PC-3 (cell line): Measurements from ENCODE around the gene AREL1. TPM values are rescaled to one million over a fixed set of nuclear protein-coding genes. Genes with fewer than 3 reads are reported as not detected.

Experiments
- ATAC-seq: fragments of 200-7000 bp; cut with Tn5 transposase; 2 replicates; pipeline ENCODE4 v1.9.1; 2020; ENCODE audit warnings: mild to moderate bottlenecking, moderate library complexity
- BruUV-seq: library from RNA; stranded (reverse); fragments of 400-500 nt; replicated peaks from 2 replicates; lab custom pipeline; 2021; lab: Mats Ljungman, UMichigan
- CTCF ChIA-PET: fragments of 300-600 bp; sonication (Branson Sonifier 250); formaldehyde crosslinking; loops from one replicate; lab custom pipeline; 2022; ENCODE audit warnings: antibody characterized with exemption; lab: Charles Lee
- POLR2A ChIA-PET: fragments of 300-600 bp; sonication (Branson Sonifier 250); formaldehyde crosslinking; loops from one replicate; lab custom pipeline; 2022; ENCODE audit warnings: antibody characterized with exemption; ENCODE audit not compliant: unreplicated experiment; lab: Charles Lee
- DNase-seq: peaks from one replicate; pipeline ENCODE4 v3.0.0-alpha.2; 2015
- H2AFZ ChIP-seq: fragments of 300-600 bp; sonication (generic); 2 replicates; pipeline ENCODE4 v1.6.0; 2016; ENCODE audit warnings: antibody characterized with exemption, low read length
- H3F3A ChIP-seq: fragments of 300-600 bp; sonication (generic); one replicate; pipeline ENCODE4 v1.6.0; 2017; ENCODE audit warnings: antibody characterized with exemption, low read length, control low read depth, mild to moderate bottlenecking; ENCODE audit not compliant: unreplicated experiment
- H3K27ac ChIP-seq: fragments of 300-600 bp; sonication (generic); 2 replicates; pipeline ENCODE4 v1.5.1; 2016; ENCODE audit warnings: mild to moderate bottlenecking, low read length
- H3K27me3 ChIP-seq: fragments of 300-600 bp; sonication (generic); 2 replicates; pipeline ENCODE4 v1.6.1; 2016; ENCODE audit warnings: low read length, mixed read lengths
- H3K36me3 ChIP-seq: fragments of 300-600 bp; sonication (generic); 2 replicates; pipeline ENCODE4 v1.6.1; 2016; ENCODE audit warnings: low read depth, mixed run types, low read length, mixed read lengths
- H3K4me1 ChIP-seq: fragments of 300-600 bp; sonication (generic); 2 replicates; pipeline ENCODE4 v1.5.1; 2016; ENCODE audit warnings: low read length; ENCODE audit not compliant: insufficient read depth
- H3K4me2 ChIP-seq: fragments of 300-600 bp; sonication (generic); 2 replicates; pipeline ENCODE4 v1.6.0; 2016; ENCODE audit warnings: low read length
- H3K4me3 ChIP-seq: fragments of 300-600 bp; sonication (generic); 2 replicates; pipeline ENCODE4 v1.5.1; 2016; ENCODE audit warnings: mild to moderate bottlenecking, low read length, mixed read lengths
- H3K79me2 ChIP-seq: fragments of 300-600 bp; sonication (generic); 2 replicates; pipeline ENCODE4 v1.6.1; 2017; ENCODE audit warnings: low read length, mixed read lengths
- H3K9ac ChIP-seq: fragments of 300-600 bp; sonication (generic); 2 replicates; pipeline ENCODE4 v1.6.0; 2016; ENCODE audit warnings: mild to moderate bottlenecking, low read length
- H3K9me2 ChIP-seq: fragments of 300-600 bp; sonication (generic); replicated peaks from 2 replicates; pipeline ENCODE4 v1.6.1; 2016; ENCODE audit warnings: mixed run types, low read length, mixed read lengths
- H3K9me3 ChIP-seq: fragments of 300-600 bp; sonication (generic); 2 replicates; pipeline ENCODE4 v1.6.1; 2016; ENCODE audit warnings: low read length, mixed read lengths
- H4K20me1 ChIP-seq: fragments of 300-600 bp; sonication (generic); 2 replicates; pipeline ENCODE4 v1.6.1; 2016; ENCODE audit warnings: low read length, mixed read lengths
- EZH2 ChIP-seq: fragments of 300-600 bp; sonication (generic); IDR thresholded peaks from one replicate; pipeline ENCODE4 v1.6.1; 2017; ENCODE audit warnings: antibody characterized with exemption, mild to moderate bottlenecking, low read length; ENCODE audit not compliant: unreplicated experiment
- EZH2phosphoT487 ChIP-seq: fragments of 300-600 bp; sonication (generic); IDR thresholded peaks from 2 replicates; pipeline ENCODE4 v1.6.1; 2018; ENCODE audit warnings: mild to moderate bottlenecking, antibody characterized with exemption, low read length, borderline replicate concordance
- intact Hi-C: fragments of 100-400 bp; cut with micrococcal nuclease; formaldehyde crosslinking; loops from 2 replicates; pipeline ENCODE4 v1.9.0; 2023
- total RNA-seq: library from RNA; depleted of rRNA; stranded (reverse); fragments of >200 nt; gene quantifications from 2 replicates; pipeline ENCODE4 v1.2.3, GENCODE V29; 2014
- TF ChIP-seq, protein P1 (sequence below): fragments of 300-600 bp; sonication (generic); conservative IDR thresholded peaks from 2 replicates; pipeline ENCODE4 v1.5.1; 2017; ENCODE audit warnings: antibody characterized with exemption, low read depth, mild to moderate bottlenecking, low read length

Gene AREL1
- total RNA-seq, 1 experiment from 2014 or later, result 32.1 TPM

DNA sequence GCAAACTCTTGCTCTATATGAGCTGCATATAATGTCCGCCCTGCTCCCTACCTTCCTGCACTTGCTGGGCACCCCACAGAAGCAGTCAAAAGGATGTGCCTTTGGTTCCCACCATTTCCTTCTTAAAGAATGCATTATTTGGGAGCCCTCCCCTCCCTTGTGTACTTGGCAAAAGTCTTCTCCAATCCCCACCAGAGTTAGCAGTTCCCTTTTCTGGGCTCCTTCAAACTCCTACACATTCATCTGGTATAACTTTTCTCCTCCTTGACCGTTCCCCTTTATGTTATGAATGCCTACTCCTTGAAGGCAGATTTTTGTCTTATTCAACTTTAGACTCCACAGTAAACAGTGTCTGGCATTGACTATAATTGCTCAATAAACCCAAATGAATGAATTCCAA lies 27.8 kb downstream of the AREL1 start:
- DNase-seq (no peak), ATAC-seq (no peak)
- Histone ChIP-seq H2AFZ (no peak overlapping the region), H3K4me3 (no peak overlapping the region), H3K4me2 (no peak overlapping the region), H3K9me3 (no peaks in the 10 kb centered on the region), H3K9ac (no peak overlapping the region), H3F3A (no peaks in the 10 kb centered on the region), H3K27ac (no peak overlapping the region), H3K27me3 (no peaks in the 10 kb centered on the region), H3K79me2 (no peaks in the 10 kb centered on the region), H3K36me3 (peaks cover 31% of the 10 kb centered on the region), H3K9me2 (no peaks in the 10 kb centered on the region), H3K4me1 (no peaks in the 10 kb centered on the region), H4K20me1 (no peaks in the 10 kb centered on the region)
- CTCF ChIA-PET, result no interaction called here
- intact Hi-C loops, result no loop called here
- no TSS peak for BruUV-seq
- POLR2A ChIA-PET, result no interaction called here
- TF ChIP-seq, protein P1, sequence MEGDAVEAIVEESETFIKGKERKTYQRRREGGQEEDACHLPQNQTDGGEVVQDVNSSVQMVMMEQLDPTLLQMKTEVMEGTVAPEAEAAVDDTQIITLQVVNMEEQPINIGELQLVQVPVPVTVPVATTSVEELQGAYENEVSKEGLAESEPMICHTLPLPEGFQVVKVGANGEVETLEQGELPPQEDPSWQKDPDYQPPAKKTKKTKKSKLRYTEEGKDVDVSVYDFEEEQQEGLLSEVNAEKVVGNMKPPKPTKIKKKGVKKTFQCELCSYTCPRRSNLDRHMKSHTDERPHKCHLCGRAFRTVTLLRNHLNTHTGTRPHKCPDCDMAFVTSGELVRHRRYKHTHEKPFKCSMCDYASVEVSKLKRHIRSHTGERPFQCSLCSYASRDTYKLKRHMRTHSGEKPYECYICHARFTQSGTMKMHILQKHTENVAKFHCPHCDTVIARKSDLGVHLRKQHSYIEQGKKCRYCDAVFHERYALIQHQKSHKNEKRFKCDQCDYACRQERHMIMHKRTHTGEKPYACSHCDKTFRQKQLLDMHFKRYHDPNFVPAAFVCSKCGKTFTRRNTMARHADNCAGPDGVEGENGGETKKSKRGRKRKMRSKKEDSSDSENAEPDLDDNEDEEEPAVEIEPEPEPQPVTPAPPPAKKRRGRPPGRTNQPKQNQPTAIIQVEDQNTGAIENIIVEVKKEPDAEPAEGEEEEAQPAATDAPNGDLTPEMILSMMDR, result no peak
- no peak for TF ChIP-seq EZH2
- no peak for TF ChIP-seq EZH2phosphoT487

DNA sequence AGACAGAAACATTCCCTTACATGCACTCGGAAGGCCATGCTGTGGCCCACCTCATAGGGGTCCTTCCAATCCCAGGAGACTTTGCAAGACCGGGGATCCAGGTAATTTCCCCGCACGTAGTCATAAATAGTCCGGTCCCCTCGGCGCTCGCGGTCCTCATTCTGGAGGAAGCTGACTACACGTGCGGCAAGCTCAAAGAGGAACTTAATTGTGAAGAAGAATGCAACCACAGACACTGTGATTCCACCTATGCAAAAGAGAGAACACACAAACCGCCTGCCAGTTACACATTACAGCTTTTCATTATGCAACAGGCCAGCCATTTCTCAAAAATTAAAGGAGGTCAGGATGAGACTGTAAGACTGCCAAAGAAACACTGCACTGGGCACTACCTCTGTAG lies 28.4 kb downstream of the AREL1 start:
- H3K9ac ChIP-seq, result no peak overlapping the region
- BruUV-seq, result no TSS peak
- H3K27me3 ChIP-seq, result no peaks in the 10 kb centered on the region
- no peak overlapping the region for H3K27ac ChIP-seq
- ChIA-PET POLR2A (no interaction called here), CTCF (no interaction called here)
- no peak overlapping the region for H3K4me3 ChIP-seq
- no peak overlapping the region for H2AFZ ChIP-seq
- H3K4me1 ChIP-seq, result no peaks in the 10 kb centered on the region
- H3K9me3 ChIP-seq, result no peaks in the 10 kb centered on the region
- no peak overlapping the region for H3K4me2 ChIP-seq
- ATAC-seq (no peak), DNase-seq (no peak)
- H3K9me2 ChIP-seq, result no peaks in the 10 kb centered on the region
- intact Hi-C loops, result no loop called here
- H3K79me2 ChIP-seq, result no peaks in the 10 kb centered on the region
- no peaks in the 10 kb centered on the region for H4K20me1 ChIP-seq
- TF ChIP-seq EZH2, result no peak
- TF ChIP-seq, protein P1, result no peak
- TF ChIP-seq EZH2phosphoT487, result no peak
- H3F3A ChIP-seq, result no peaks in the 10 kb centered on the region
- H3K36me3 ChIP-seq, result peaks cover 29% of the 10 kb centered on the region

DNA sequence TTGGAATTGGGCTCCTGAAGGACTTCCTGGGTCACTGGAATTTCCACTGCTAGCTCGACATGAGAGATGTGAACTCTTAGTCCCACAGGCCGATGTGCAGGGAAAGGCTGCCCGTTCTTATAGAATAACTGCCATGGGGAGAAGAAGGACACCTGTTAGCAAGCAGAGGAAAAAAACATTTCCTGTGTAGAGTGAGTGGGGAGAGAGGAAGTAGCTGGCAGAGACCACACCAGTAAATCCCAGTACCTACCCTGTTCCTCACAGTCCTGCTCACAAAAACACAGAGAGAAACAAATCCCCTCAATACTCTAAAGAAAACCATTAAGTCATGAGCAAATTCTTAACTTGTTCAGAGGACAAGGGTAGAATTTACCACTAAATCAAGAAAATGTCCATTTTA lies 29.5 kb downstream of the AREL1 start:
- H3K9me3 ChIP-seq, result no peaks in the 10 kb centered on the region
- CTCF ChIA-PET, result no interaction called here
- H3K9ac ChIP-seq, result no peak overlapping the region
- no peak for DNase-seq
- POLR2A ChIA-PET, result no interaction called here
- no peak overlapping the region for H3K4me3 ChIP-seq
- H2AFZ ChIP-seq, result no peak overlapping the region
- H3K4me2 ChIP-seq, result no peak overlapping the region
- H3K36me3 ChIP-seq, result peaks cover 29% of the 10 kb centered on the region
- ATAC-seq, result no peak
- no TSS peak for BruUV-seq
- H4K20me1 ChIP-seq, result no peaks in the 10 kb centered on the region
- H3K27ac ChIP-seq, result no peak overlapping the region
- H3F3A ChIP-seq, result no peaks in the 10 kb centered on the region
- H3K9me2 ChIP-seq, result no peaks in the 10 kb centered on the region
- intact Hi-C loops, result no loop called here
- H3K79me2 ChIP-seq, result no peaks in the 10 kb centered on the region
- no peaks in the 10 kb centered on the region for H3K27me3 ChIP-seq
- no peak for TF ChIP-seq EZH2
- TF ChIP-seq, protein P1, result no peak
- TF ChIP-seq EZH2phosphoT487, result no peak
- H3K4me1 ChIP-seq, result no peaks in the 10 kb centered on the region
